COR-L47 (cell line): ENCODE data around the gene SNX33.
"Not testable (repeated sequence)": the region's sequence is repeated elsewhere in the genome, so short reads cannot be mapped to it uniquely, and the experiment has no call there.

Source experiments
- DNase-seq: peaks from one replicate; lab custom pipeline; 2025; lab: John Stamatoyannopoulos, UW

SNX33 gene

GRCh38 chr15:75647370-75648155 is at the start of gene SNX33:
TSS of gene SNX33 (plus strand) at chr15:75647912. CDS start at chr15:75649103, 1,191 bp downstream.
- peak; percentile 36 for DNase-seq

- DNase-seq = no peak
Observed at GRCh38 chr15:75598361-75598760, 49.4 kb upstream of the SNX33 start.

GRCh38 chr15:75599401-75599800 is 48.3 kb upstream of the SNX33 start:
- DNase-seq = no peak

GRCh38 chr15:75606026-75606425 is 41.7 kb upstream of the SNX33 start:
- no peak for DNase-seq

- no peak for DNase-seq
Observed at GRCh38 chr15:75606711-75607699, 40.7 kb upstream of the SNX33 start.

GRCh38 chr15:75616766-75617165 is 30.9 kb upstream of the SNX33 start:
- DNase-seq = no peak

- no peak for DNase-seq
Observed at GRCh38 chr15:75620058-75620820, 27.5 kb upstream of the SNX33 start.

GRCh38 chr15:75620841-75621391 is 26.8 kb upstream of the SNX33 start:
- DNase-seq = no peak

GRCh38 chr15:75622505-75622904 is 25.2 kb upstream of the SNX33 start:
- DNase-seq = no peak

GRCh38 chr15:75625542-75626347 is 22.0 kb upstream of the SNX33 start, which contains the start of gene SNUPN:
TSS of gene SNUPN (minus strand) at chr15:75625725. CDS start at chr15:75621051, 4,674 bp downstream.
- peak; percentile 94 for DNase-seq

GRCh38 chr15:75631935-75632334 is 15.8 kb upstream of the SNX33 start:
- DNase-seq = no peak

- not testable (repeated sequence) for DNase-seq
Observed at GRCh38 chr15:75633922-75634321, 13.8 kb upstream of the SNX33 start.

GRCh38 chr15:75636026-75636425 is 11.7 kb upstream of the SNX33 start:
- no peak for DNase-seq

- DNase-seq = no peak
Observed at GRCh38 chr15:75637245-75638009, 10.3 kb upstream of the SNX33 start.

- no peak for DNase-seq
Observed at GRCh38 chr15:75639191-75639708, 8.5 kb upstream of the SNX33 start.

GRCh38 chr15:75639709-75640482 is 7.8 kb upstream of the SNX33 start, which contains the start of gene IMP3:
TSS of gene IMP3 (minus strand) at chr15:75640224. CDS start at chr15:75640168, 56 bp downstream.
- DNase-seq = peak; percentile 96

- peak; percentile 72 for DNase-seq
Observed at GRCh38 chr15:75640483-75641178, 7.1 kb upstream of the SNX33 start.

- no peak for DNase-seq
Observed at GRCh38 chr15:75641179-75641503, 6.6 kb upstream of the SNX33 start.
